HG03571 (cell line): Measurements from ENCODE around the gene NOS2.
"Not testable (repeated sequence)": the region's sequence is repeated elsewhere in the genome, so short reads cannot be mapped to it uniquely, and the experiment has no call there.

ENCODE experiments used
- ATAC-seq: cut with Tn5 transposase; IDR thresholded peaks from one replicate; pipeline ENCODE4 v1.9.1; 2021; ENCODE audit not compliant: unreplicated experiment

The NOS2 gene

DNA sequence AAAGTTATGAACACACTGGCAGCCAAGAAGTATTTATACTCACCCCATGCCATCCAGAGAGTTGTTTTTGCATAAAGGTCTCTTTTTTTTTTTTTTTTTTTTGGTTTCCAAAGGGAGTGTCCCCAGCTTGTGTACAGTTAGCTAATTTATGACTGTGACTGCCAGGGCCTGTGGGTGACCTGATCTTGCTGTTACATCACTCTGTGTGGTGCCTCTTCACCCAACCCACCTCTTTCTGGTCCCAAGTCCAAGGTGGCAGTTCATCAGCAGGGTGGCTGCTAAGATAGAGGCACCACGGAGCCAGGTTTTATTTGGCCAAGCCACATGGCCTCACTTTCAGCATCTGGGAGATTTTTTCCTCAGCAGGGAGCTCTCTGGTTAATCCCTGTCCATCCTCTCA is at the start of gene NOS2:
NOS2 (minus strand) TSS at position 8 of the 400 bp plus-strand sequence. CDS start 1,720 bp downstream, outside the sequence.
- no peak for ATAC-seq

DNA sequence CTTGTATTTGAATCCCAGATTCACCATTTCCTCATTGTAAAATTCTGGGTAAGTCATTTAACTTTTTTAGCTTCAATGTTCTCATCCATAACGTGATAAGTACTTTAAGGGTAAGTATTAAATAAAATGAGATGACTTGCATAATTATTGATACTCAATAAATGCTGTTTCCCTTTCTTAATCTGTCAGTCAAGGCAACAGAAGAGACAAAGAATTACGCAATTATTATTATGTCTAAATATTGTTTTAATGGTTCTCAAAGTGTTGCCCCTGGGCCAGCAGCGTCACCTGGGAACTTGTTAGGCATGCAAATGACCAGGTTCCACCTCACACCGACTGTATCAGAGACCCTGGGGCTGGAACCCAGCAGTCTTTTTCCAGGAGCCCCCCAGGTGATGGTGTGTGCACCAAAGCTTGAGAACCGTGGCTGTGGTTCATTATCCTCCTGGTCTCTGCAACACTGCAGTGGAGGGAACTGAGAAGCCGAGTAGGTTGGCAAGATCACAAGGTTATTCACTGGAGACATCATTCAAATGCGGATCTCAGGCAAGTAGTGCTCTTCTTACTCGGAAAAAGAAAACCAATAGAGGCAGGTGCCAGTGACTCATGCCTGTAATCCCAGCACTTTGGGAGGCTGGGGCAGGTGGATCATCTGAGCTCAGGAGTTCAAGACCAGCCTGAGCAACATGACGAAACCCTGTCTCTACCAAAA is 49.3 kb upstream of the NOS2 start:
- ATAC-seq: no peak

DNA sequence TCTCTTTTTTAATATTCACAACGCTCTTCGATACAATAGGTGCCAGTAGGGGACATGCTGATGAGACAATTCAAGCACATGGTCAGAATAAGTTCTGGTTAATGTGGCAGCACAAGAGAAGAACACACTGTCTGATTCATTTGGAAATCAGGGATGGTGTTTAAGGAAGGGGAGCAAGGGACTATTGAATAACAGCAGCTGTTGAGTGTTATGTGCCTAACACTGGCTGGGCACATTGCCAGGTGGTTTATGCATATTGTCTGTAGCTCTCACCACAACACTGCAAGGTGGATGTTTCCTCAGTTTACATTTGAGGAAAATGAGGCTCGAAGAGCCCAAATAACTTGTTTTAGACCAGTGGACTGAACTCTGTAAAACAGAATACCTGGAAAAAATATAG is 48.6 kb upstream of the NOS2 start:
- ATAC-seq: no peak

DNA sequence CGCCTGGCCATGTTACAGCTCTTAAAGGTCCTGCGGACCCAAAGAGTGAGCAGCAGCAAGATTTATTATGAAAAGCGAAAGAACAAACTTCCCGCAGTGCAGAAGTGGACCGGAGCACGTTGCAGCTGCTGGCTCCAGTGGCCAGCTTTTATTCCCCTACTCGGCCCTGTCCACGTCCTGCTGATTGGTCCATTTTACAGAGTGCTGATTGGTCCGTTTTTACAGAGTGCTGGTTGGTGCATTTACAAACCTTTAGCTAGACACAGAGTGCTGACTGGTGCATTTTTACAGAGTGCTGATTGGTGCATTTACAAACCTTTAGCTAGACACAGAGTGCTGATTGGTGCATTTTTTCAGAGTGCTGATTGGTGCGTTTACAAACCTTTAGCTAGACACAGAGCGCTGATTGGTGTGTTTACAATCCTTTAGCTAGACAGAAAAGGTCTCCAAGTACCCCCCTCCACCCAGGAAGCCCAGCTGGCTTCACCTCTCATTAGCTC is 46.5 kb upstream of the NOS2 start:
- ATAC-seq: not testable (repeated sequence)

DNA sequence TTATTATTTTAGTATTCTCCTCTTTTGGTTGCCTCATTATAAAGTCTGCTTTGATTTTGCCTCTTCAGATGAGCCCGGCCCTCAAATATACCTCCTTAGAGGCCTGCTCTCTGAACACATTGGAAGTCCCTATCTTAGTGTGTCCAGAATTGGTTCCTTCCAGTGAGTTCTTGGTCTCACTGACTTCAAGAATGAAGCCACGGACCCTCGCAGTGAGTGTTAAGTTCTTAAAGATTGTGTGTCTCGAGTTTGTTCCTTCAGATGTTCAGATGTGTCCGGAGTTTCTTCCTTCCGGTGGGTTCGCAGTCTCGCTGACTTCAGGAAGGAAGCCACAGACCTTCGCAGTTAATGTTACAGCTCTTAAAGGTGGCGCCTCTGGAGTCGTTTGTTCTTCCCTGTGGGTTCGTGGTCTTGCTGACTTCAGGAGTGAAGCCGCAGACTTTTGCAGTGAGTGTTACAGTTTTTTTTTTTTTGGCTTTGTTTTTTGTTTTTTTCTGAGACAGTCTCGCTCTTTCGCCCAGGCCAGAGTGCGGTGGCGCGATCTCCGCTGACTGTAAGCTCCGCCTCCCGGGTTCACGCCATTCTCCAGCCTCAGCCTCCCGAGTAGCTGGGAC is 45.8 kb upstream of the NOS2 start:
- no peak for ATAC-seq

DNA sequence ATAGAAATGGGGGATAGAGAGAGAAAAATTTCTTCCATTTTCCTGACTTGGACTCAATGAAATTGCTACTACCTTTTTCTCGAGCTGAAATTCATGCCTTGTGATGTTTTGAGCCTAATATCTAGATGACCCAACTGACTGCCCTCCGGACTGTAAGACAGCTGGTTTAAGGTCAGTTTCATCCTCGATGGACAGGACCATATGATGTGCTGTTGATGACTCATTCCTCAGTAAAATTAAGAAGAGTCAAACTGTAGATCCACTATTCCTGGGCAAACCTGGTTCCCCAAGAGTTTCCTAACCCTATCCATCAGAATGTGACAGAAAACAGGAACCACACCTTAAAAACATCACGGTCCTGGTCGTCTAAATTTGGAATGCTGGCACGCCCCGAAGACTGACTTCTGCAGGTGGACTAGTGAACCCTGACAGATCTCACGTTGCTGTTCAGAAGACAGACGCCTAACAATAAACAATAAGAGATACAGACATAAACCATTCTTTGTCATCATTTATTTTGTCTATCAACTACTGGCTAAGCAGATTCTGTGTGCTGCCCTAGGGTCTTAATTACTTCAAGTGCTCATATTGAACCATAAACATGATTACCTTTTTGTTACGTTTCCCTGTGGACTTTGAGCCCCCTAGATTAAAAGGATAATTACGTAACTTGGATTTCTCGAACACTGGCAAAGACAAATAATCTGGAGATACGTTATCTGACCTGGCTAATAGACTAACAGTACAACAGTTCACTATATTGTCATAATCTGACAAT is 45.1 kb upstream of the NOS2 start:
- no peak for ATAC-seq

DNA sequence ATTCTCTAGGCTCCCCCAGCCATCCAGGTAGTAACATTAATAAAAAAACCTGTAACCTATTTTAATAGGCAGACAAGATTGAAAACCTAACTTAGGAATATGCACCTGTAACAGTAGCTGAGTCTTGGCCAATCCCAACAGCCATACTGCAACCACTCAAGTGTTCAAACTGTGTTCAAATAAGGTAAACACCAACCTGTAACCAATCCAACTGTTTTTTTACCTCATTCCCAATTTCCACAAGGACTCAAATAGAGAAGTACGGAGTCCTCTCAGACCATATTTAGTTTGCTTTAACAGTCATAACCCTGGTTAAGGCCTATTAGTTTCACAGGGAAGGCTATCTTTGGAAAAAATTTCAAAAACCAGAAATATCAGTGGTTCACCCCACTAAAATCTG is 40.4 kb upstream of the NOS2 start:
- ATAC-seq: no peak

DNA sequence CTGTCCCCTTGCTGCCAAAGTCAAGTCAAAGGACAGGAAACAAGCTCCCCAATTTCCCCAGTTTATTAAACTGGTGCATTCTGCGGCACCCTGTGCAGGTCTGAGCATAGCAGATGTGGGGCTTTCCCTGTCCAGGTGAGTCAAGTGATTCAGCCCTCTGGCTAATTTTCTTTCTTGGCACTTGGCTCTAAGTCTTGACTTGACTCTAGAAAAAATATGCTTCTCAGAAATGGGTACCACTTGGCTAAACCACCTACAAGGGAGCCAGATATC is 40.0 kb upstream of the NOS2 start:
- ATAC-seq: not testable (repeated sequence)

DNA sequence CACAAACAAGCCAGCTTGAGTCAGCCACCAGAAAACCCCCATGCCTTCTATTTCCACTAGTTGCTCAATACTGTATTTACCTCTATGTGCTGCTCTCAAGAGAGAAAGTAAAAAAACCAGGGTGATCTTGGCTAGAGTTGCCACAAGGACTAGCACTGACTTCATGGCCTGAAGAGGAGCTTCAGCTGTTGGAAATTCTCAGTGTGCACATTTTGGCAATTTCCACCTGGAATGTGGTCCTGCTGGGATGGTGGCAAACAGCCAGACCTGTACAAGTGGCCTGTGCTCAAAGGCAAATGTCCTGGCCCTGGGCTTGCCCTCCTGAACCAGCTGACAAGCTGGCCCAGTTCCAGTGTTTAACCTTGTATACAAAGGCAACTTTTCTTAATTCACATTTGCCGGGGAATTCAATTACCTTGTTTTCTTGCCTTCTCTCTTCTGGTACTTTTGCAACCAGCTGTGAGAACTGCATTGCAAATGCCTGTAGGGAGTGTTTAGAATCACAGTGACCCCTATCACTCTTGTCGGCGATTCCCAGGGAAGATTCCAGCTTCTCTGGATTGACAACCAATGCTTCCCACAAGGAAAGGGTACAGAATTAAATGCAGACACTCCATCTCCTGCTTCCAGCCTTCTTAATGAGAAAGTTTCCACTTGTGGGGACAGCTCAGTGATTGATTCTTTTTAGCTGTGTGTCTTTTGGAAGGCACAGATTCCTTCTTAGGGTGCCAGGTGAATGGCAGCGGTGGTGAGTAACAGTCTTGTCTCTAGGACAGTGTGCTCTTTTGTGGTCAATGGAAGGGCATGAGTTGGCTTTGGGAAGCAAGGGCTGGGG is 39.5 kb upstream of the NOS2 start:
- not testable (repeated sequence) for ATAC-seq

DNA sequence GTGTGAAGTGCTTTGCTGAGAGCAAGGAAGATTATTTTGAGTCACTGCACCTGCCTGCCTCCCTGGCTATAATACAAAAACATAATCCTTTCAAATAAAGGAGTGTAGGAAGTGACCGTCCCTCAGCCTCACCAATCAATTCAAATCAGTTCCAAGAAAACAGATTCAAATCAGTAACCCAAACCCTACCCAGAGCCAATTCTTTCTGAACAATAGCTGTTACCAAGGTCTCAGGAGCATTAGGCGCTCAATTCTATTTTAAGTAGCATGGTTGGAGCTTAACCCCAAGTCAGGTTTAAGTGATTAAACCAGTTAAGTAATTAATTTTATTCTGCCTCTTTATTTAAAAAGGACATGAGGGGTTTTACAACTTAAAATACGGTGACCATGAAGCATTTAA is 38.3 kb upstream of the NOS2 start:
- not testable (repeated sequence) for ATAC-seq

DNA sequence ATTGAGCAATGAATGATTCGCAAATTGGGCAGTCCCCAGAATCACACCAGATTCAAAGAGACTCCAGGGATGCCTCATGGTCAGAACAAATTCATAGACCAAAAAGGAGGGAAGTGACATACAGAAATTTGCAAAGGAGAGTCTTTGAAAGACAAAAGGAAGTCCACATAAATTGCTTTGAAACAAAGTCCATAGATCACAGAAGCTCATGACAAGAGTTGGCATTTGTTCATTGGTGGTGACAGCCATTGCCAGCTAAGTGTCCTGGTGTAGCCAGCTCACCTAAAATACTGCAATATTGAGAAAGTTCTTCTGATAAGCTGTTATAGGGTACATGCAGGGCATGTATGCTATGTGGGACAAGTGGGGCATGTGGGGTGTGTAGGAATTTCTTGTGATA is 37.4 kb upstream of the NOS2 start:
- not testable (repeated sequence) for ATAC-seq

DNA sequence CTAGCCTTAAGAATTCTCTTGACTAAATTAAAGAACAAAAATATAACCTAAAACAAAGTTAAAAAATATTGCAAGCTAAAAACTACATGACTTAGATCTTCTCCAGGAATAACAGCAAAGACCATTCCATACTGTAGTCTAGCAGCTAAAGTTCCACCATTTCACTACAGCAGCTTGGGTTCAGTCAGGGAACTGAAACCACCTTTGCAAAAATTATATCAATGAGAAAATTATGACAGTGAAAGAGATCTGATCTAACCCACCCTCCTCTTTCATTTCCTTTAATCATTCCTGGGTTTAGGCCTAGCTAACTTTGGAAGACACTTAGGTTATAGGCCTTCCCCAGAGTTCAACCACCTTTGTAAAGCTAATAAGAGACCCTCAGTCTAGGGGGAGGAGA is 36.3 kb upstream of the NOS2 start:
- no peak for ATAC-seq

DNA sequence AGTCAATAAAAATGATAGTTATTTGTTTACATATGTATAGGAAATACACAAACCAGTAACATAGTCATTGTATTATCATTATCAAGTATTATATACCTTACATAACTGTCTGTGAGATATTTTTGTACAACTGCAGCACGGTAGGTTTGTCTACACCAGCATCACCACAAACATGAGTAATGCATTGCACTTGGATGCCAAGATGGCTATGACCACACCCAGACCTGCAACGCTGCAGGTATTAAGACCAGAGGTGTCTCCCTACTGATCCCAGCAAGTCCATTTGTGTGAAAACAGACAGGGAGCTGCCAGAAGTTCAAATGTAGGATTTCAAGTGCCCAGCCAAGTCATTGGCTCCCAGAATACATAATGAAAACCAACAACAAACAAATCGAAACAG is 34.2 kb upstream of the NOS2 start:
- ATAC-seq: no peak

DNA sequence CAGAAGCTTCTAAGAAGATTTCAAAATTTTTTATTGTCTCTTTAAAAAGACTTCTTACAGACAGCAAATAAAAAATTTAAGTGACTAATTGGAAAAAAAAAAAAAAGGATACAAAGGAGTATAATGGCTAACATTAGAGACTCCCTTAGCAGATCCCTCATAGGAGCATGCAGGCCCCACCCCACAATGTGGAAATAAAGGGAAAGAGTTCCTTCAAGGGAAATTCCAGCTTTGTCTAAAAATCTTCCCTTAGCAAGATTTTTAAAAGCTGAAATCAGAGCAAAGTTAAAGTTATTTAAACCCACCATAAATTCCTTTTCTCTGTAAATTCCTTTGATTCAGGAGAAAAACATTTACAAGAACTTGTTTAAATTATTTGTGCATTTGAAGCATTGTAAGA is 32.5 kb upstream of the NOS2 start:
- no peak for ATAC-seq

DNA sequence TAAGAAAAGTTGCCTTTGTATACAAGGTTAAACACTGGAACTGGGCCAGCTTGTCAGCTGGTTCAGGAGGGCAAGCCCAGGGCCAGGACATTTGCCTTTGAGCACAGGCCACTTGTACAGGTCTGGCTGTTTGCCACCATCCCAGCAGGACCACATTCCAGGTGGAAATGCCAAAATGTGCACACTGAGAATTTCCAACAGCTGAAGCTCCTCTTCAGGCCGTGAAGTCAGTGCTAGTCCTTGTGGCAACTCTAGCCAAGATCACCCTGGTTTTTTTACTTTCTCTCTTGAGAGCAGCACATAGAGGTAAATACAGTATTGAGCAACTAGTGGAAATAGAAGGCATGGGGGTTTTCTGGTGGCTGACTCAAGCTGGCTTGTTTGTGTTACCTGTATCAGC is 29.6 kb upstream of the NOS2 start:
- not testable (repeated sequence) for ATAC-seq

DNA sequence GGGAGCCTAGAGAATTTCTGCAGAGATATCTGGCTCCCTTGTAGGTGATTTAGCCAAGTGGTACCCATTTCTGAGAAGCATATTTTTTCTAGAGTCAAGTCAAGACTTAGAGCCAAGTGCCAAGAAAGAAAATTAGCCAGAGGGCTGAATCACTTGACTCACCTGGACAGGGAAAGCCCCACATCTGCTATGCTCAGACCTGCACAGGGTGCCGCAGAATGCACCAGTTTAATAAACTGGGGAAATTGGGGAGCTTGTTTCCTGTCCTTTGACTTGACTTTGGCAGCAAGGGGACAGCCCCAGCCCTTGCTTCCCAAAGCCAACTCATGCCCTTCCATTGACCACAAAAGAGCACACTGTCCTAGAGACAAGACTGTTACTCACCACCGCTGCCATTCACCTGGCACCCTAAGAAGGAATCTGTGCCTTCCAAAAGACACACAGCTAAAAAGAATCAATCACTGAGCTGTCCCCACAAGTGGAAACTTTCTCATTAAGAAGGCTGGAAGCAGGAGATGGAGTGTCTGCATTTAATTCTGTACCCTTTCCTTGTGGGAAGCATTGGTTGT is 28.9 kb upstream of the NOS2 start:
- ATAC-seq: not testable (repeated sequence)

DNA sequence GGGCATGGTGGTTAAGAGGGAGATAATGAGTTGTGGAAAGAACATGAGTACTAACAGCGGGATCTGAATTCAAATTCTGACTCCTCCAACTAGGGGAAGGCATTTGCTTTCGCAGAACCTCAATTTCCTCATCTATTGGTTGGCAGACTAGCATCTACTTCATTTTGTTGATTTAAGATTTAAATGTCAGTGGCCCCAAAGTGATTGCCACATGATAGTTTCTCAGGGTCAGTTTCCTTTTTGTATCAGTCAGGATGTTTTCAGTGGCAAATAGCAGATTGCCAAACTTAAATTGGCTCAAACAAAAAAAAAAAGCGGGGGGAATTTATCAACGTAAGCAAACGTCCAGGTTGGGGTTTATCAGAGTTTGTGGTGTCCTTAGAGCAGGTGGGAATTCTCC is 25.1 kb upstream of the NOS2 start:
- no peak for ATAC-seq

DNA sequence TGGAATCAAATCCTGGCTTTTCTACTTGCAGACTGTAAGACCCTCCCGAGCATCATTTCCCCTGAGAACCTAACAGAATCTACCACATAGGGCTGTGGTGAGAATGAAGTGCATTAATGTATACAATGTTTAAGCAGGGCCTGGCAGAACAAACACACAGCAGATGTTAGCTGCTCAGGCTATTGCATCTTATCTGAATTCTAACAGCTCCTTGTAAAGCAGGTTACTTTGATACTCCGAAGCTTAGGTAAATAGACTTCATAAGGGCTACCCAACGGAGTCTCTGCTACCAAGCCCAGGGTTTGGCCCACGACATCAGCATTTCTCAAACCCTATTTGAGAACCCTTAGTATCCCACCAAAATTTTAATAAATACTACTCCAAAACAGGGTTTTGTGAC is 24.4 kb upstream of the NOS2 start:
- no peak for ATAC-seq

DNA sequence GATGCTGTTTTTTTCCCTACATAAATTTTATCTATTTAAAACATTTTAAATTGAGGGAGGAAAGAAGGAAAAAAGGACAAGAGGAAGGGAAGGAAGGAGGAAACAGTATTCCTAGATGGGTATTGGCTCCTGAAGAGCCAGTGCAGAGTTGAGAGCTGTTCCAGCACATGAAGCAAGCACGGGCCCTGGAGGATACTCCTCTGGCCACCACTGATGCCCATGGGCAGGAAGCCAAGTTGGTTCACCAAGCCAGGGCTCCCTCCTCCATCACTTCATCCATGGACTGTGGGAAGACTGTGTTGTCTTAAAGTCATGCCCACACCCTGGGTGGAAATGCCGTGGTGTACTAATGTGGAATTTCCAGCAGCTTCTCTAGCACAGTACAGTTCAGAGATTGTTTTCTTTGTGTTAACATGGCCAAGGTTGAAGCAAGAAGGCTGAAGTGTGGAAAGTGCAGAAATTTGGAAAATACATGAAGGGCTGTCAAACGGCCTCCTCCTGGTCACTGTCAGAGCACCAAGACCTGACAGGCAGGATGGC is 23.9 kb upstream of the NOS2 start:
- no peak for ATAC-seq

DNA sequence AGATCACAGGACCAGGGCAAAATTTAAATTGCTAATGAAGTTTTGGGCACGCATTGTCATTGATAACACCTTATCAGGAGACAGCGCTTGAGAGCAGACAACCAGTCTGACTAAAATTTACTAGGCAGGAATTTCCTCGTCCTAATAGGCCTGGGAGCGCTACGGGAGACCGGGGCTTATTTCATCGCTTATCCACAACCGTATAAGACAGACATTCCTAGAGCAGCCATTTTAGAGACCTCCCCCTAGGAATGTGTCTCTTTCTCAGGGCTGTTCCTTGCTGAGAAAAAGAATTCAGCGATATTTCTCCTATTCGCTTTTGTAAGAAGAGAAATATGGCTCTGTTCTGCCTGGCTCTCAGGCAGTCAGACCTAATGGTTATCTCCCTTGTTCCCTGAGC is 21.8 kb upstream of the NOS2 start:
- not testable (repeated sequence) for ATAC-seq

DNA sequence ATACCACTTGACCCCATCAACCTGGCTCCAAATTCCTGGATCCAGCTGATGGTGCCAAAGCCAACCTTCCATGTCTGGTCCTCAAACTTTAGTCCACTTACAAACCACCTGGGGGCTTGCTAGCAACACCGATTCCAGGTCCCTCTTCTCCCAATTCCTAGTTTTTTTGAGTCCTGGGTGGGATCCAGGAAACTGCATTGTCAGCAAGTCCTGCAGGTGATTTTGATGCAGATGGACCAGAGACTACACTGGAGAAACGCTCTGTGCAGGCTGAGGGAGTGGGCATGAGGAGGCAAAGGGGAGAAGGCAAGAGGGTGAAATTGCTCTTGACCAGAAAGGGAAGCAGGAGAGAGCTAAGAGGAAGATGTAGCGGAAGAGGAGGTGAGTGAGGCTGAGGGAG is 21.0 kb upstream of the NOS2 start:
- ATAC-seq: no peak
